ENCODE measurements around the gene ABCA7.

The ABCA7 gene

GRCh38 chr19:1049800-1050199 lies 9.9 kb downstream of the ABCA7 start:
- Mint-ChIP-seq H3K9me3 (no peaks in the 10 kb centered on the region), H3K27me3 (ENCODE audit: low read depth) (no peaks in the 10 kb centered on the region), H3K36me3 (ENCODE audit: low read depth) (peaks cover 5% of the 10 kb centered on the region), H3K27ac (no peak overlapping the region), H3K4me1 (ENCODE audit: low read depth) (peaks cover 8% of the 10 kb centered on the region), H3K4me3 (no peak overlapping the region)

- H3K36me3 Mint-ChIP-seq (ENCODE audit: low read depth) = peaks cover under 1% of the 10 kb centered on the region
- H3K27ac Mint-ChIP-seq = no peak overlapping the region
- peaks cover 6% of the 10 kb centered on the region for H3K4me1 Mint-ChIP-seq (ENCODE audit: low read depth)
- H3K4me3 Mint-ChIP-seq = no peak overlapping the region
- H3K27me3 Mint-ChIP-seq (ENCODE audit: low read depth) = no peaks in the 10 kb centered on the region
- H3K9me3 Mint-ChIP-seq = no peaks in the 10 kb centered on the region
Measured at GRCh38 chr19:1050989-1051788, 11.3 kb downstream of the ABCA7 start.

GRCh38 chr19:1051791-1052190 lies 11.9 kb downstream of the ABCA7 start:
- Mint-ChIP-seq H3K9me3 (no peaks in the 10 kb centered on the region), H3K36me3 (ENCODE audit: low read depth) (peaks cover 7% of the 10 kb centered on the region), H3K4me3 (no peak overlapping the region), H3K27me3 (ENCODE audit: low read depth) (no peaks in the 10 kb centered on the region), H3K27ac (no peak overlapping the region), H3K4me1 (ENCODE audit: low read depth) (peaks cover 7% of the 10 kb centered on the region)

- peaks cover 13% of the 10 kb centered on the region for H3K36me3 Mint-ChIP-seq (ENCODE audit: low read depth)
- no peaks in the 10 kb centered on the region for H3K27me3 Mint-ChIP-seq (ENCODE audit: low read depth)
- no peak overlapping the region for H3K4me3 Mint-ChIP-seq
- peaks cover 12% of the 10 kb centered on the region for H3K4me1 Mint-ChIP-seq (ENCODE audit: low read depth)
- no peak overlapping the region for H3K27ac Mint-ChIP-seq
- no peaks in the 10 kb centered on the region for H3K9me3 Mint-ChIP-seq
Measured at GRCh38 chr19:1052349-1052975, 12.6 kb downstream of the ABCA7 start.

- Mint-ChIP-seq H3K36me3 (ENCODE audit: low read depth) (peaks cover 18% of the 10 kb centered on the region), H3K9me3 (no peaks in the 10 kb centered on the region), H3K4me3 (no peak overlapping the region), H3K4me1 (ENCODE audit: low read depth) (peaks cover 17% of the 10 kb centered on the region), H3K27me3 (ENCODE audit: low read depth) (no peaks in the 10 kb centered on the region), H3K27ac (no peak overlapping the region)
Measured at GRCh38 chr19:1053176-1054101, 13.5 kb downstream of the ABCA7 start.

GRCh38 chr19:1054102-1055027 lies 14.5 kb downstream of the ABCA7 start:
- Mint-ChIP-seq H3K4me1 (ENCODE audit: low read depth) (peaks cover 17% of the 10 kb centered on the region), H3K9me3 (no peaks in the 10 kb centered on the region), H3K27ac (no peak overlapping the region), H3K27me3 (ENCODE audit: low read depth) (no peaks in the 10 kb centered on the region), H3K4me3 (no peak overlapping the region), H3K36me3 (ENCODE audit: low read depth) (peaks cover 18% of the 10 kb centered on the region)

- Mint-ChIP-seq H3K27me3 (ENCODE audit: low read depth) (no peaks in the 10 kb centered on the region), H3K4me3 (no peak overlapping the region), H3K9me3 (no peaks in the 10 kb centered on the region), H3K36me3 (ENCODE audit: low read depth) (peaks cover 18% of the 10 kb centered on the region), H3K27ac (no peak overlapping the region), H3K4me1 (ENCODE audit: low read depth) (peaks cover 17% of the 10 kb centered on the region)
Measured at GRCh38 chr19:1055028-1055425, 15.1 kb downstream of the ABCA7 start.

- Mint-ChIP-seq H3K9me3 (no peaks in the 10 kb centered on the region), H3K27ac (no peak overlapping the region), H3K4me3 (no peak overlapping the region), H3K4me1 (ENCODE audit: low read depth) (peaks cover 17% of the 10 kb centered on the region), H3K36me3 (ENCODE audit: low read depth) (peaks cover 18% of the 10 kb centered on the region), H3K27me3 (ENCODE audit: low read depth) (no peaks in the 10 kb centered on the region)
Measured at GRCh38 chr19:1055886-1056620, 16.1 kb downstream of the ABCA7 start.

GRCh38 chr19:1057176-1057855 lies 17.4 kb downstream of the ABCA7 start:
- Mint-ChIP-seq H3K36me3 (ENCODE audit: low read depth) (peaks cover 18% of the 10 kb centered on the region), H3K4me3 (peak overlapping the region; percentile 12), H3K4me1 (ENCODE audit: low read depth) (peaks cover 15% of the 10 kb centered on the region), H3K9me3 (no peaks in the 10 kb centered on the region), H3K27ac (peak overlapping the region; percentile 79), H3K27me3 (ENCODE audit: low read depth) (no peaks in the 10 kb centered on the region)

GRCh38 chr19:1058112-1058511 lies 18.2 kb downstream of the ABCA7 start:
- Mint-ChIP-seq H3K4me1 (ENCODE audit: low read depth) (peaks cover 16% of the 10 kb centered on the region), H3K27ac (peak overlapping the region; percentile 21), H3K9me3 (no peaks in the 10 kb centered on the region), H3K36me3 (ENCODE audit: low read depth) (peaks cover 18% of the 10 kb centered on the region), H3K27me3 (ENCODE audit: low read depth) (no peaks in the 10 kb centered on the region), H3K4me3 (no peak overlapping the region)

GRCh38 chr19:1060689-1061088 lies 20.8 kb downstream of the ABCA7 start:
- H3K27me3 Mint-ChIP-seq (ENCODE audit: low read depth) = no peaks in the 10 kb centered on the region
- peaks cover 28% of the 10 kb centered on the region for H3K4me1 Mint-ChIP-seq (ENCODE audit: low read depth)
- H3K27ac Mint-ChIP-seq = no peak overlapping the region
- H3K4me3 Mint-ChIP-seq = no peak overlapping the region
- no peaks in the 10 kb centered on the region for H3K9me3 Mint-ChIP-seq
- peaks cover 18% of the 10 kb centered on the region for H3K36me3 Mint-ChIP-seq (ENCODE audit: low read depth)

- no peak overlapping the region for H3K27ac Mint-ChIP-seq
- H3K36me3 Mint-ChIP-seq (ENCODE audit: low read depth) = peaks cover 10% of the 10 kb centered on the region
- peaks cover 28% of the 10 kb centered on the region for H3K4me1 Mint-ChIP-seq (ENCODE audit: low read depth)
- H3K9me3 Mint-ChIP-seq = no peaks in the 10 kb centered on the region
- H3K4me3 Mint-ChIP-seq = no peak overlapping the region
- no peaks in the 10 kb centered on the region for H3K27me3 Mint-ChIP-seq (ENCODE audit: low read depth)
Measured at GRCh38 chr19:1061987-1062386, 22.1 kb downstream of the ABCA7 start.

Data from T-helper 1 cell treated with Interleukin-12 subunit alpha and Interleukin-12 subunit beta and Interleukin-4 antibody, amounts not matched to agents 30 μg/mL and 1 μg/mL, for 36 hours (primary cell).